Umbilical cord (tissue), 2 donors: ENCODE data around the gene LIPK. TPM values are rescaled to one million over a fixed set of nuclear protein-coding genes. Genes with fewer than 3 reads are reported as not detected.
"Not testable (repeated sequence)": the region's sequence is repeated elsewhere in the genome, so short reads cannot be mapped to it uniquely, and the experiment has no call there.

Experiments used
- DNase-seq: peaks from one replicate; pipeline ENCODE4 v3.0.0-alpha.2; 2015; ENCODE audit warnings: low spot score
- total RNA-seq: library from RNA; depleted of rRNA; stranded (reverse); fragments of >200 nt; gene quantifications from one replicate; pipeline ENCODE4 v1.2.3, GENCODE V29; 2014; ENCODE audit warnings: low replicate concordance; ENCODE audit not compliant: insufficient read depth

Gene LIPK
- total RNA-seq, 1 donor from 2014 or later: 4.8 TPM

DNA sequence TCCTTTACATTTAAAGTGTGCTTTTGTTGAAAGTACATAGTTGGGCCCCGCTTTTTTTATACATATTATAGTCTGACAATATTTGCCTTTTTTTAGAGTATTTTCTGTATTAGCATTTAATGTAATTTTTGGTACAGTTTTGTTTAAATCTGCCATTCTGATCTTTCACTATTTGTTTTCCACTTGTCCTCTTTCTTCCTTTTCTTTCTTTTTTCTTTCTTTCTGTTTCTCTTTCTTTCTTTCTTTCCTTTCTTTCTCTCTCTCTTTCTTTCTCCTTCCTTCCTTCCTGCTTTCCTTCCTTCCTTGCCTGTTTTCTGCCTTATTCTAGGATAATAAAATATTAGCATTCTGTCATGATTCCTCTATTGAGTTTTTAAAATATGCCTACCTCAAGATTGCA lies 9.5 kb downstream of the LIPK start:
- DNase-seq: no peak

DNA sequence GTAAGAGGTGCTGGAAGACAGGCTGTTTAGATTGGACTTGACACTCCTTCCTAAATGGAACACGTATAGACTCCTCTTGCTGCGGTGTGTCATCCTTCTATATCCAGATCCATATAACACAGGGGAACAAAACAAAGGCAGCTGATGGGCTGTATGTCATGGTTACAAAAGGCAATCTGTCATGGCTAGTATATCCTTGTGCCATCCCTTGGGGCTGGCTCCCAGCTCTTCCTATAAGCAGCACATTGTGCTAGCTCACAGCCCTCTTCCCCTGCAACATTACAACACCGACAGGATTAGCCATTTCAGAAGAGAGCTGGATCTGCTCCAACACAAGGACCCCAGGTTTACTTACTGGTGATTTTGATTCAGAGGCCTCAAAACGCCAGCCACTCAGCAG lies 15.3 kb downstream of the LIPK start:
- DNase-seq: no peak

DNA sequence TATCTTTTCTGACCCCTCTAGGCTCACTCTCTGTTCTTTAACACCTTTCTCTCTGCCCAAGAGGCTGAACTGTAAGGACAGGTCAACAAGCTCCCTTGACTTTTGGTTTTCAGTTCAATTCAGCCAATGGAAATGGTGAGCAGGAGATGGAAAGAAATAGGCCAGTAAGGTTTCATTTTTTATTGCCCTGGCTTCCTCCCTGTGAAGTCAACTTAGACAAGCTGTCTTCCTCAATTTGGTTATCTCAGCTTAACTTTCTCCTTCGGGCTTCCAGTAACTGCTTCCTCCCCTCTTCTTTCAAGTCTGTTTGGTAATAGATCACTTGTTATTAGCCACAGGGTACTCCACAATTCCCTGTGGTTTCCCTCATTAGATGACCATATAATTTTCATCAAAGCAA lies 19.7 kb downstream of the LIPK start:
- DNase-seq: no peak

- no peak for DNase-seq
Observed at GRCh38 chr10:88728107-88728763, 22.2 kb downstream of the LIPK start.

DNA sequence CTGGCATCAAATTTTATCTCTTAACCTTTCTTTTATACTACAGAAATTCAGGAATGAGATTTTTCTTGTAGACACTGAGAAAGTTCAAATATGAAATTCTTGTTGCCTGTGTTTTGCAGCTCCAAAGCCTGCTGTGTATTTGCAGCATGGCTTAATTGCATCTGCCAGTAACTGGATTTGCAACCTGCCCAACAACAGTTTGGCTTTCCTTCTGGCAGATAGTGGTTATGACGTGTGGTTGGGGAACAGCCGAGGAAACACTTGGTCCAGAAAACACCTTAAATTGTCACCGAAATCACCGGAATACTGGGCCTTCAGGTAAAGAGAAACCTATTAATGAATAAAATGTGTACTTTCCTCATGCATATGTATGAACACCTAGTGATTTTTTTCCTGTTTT lies 24.8 kb downstream of the LIPK start:
- DNase-seq: no peak

DNA sequence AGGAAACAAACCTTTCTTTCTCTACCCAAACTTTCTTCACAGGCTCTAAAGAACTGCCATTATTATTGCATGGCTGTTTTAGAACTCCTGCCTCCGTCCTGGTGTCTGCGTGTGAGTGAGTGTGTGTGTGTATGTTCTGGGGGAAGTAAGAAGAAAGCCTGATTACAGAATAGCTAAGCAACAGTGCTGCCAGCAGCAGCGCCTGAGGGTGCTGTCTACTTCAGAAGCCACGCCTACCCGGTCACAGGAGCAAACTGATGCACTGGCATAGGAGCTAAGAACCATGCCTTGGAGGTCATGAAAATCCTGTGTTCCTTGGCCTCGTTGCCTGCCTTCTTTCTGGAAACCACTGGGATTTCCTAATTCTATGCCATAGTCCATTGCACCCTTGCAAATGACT lies 25.2 kb downstream of the LIPK start:
- DNase-seq: no peak

DNA sequence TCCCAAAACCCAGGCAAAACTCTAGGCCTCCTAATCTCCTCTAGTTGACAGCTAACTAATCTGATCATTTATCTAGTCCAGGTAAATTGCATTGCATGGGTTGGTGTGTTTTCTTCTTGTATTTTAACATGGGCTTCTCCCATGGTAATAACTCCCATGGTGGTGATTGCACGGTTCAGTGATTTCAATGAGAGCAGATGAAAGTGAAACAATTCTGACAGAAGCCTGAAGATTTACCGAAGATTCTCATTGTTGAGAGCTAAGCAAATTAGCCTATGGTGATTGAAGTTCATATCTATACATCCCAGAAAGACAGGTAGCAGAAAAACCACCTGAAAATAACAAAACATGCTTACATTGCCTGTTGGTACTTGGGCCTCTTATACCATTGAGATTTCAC lies 27.2 kb downstream of the LIPK start:
- DNase-seq: no peak

DNA sequence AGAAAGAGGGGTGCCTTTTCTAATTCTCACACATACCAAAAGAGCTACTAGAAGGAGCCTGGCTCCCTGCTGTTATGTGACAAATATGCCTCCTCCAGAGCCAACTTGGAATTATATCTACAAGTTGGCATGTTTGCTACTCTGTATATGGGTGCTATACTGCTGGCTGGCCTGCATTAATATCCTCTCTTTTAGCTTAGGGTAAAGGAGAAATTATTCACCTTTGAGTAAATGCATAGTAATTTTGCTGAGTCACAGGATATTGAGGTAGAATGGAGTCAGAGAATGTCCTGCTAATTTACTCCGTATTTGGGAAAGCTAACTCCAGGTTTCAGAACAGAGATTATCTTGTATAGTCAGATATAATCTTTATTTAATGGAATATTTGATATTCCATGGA lies 29.6 kb downstream of the LIPK start:
- no peak for DNase-seq

DNA sequence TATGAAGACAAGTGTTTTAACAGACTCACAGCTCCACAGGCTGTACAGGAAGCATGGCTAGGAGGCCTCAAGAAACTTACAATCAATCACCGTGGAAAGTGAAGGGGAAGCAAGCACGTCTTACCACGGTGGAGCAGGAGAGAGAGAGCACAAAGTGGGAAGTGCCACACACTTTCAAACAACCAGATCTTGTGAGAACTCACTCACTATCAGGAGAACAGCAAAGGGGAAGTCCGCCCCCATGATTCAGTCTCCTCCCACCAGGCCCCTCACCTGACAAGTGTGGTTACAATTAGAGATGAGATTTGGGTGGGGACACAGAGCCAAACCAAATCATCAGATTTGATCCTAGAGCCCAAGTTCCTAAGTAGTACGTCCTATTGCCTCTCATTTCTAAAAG lies 35.9 kb downstream of the LIPK start:
- not testable (repeated sequence) for DNase-seq

GRCh38 chr10:88742448-88742847 lies 36.4 kb downstream of the LIPK start:
- no peak for DNase-seq

GRCh38 chr10:88744002-88744401 lies 38.0 kb downstream of the LIPK start:
- DNase-seq: no peak

- DNase-seq: no peak
Observed at GRCh38 chr10:88745633-88746032, 39.6 kb downstream of the LIPK start.

DNA sequence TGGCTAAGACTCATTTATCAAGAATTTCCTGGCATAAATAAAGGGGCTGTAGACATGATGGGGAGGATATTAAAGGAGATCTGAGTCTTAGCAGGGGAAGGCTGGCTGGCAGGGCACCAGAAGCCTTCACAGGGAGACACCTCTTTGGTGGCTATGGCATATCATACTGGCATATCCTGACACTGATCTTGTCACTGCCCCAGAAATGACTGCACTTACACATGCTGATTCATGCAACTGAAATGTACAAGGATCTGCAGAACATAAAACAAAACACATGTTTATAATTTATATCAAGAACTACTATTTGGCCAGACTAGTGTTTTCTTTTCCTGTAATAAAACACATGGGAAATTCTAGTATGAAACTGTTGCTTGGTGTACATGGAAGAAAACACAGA lies 48.2 kb downstream of the LIPK start:
- no peak for DNase-seq

- no peak for DNase-seq
Observed at GRCh38 chr10:88755753-88756152, 49.7 kb downstream of the LIPK start.

- DNase-seq: no peak
Observed at GRCh38 chr10:88756660-88757059, 50.6 kb downstream of the LIPK start.

DNA sequence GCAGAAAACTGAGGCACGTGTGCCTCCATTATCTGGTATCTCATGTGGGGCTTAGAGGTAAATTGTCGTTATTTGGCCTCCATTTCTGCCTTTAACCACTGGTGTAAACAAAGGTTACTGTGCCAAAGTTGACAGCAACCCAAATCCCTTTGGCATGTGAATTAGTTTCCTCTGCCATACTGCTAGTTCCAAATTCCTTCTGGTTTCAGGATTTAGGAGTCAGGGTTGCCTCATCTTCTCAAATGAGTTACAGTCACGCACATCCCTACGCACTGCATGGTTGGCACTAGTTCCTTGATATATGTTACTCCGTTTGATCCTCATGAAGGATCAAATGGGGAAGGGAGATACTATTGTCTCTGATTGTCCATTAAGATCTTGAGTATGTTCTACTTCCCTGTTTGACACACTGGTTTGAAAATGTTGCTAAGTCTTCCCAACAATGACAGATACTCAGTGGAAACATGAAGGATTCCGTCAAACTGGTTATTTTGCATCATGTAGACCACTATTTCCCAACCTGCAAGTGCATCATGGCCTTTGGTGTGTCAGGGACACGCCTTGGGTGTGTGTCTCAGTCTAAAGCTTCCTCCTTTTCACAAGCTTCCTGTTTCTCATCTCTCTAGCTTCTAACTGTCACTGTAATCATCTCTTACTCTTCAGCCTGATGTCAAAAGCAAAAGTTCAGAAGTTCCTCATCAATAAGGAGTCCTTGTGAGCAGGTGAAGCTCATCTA lies 53.5 kb downstream of the LIPK start, which contains the start of gene LIPN:
TSS of gene LIPN (plus strand) at position 655 of the 736 bp plus-strand sequence. CDS start 1,386 bp downstream, outside the sequence.
- no peak for DNase-seq

GRCh38 chr10:88762906-88763305 lies 56.9 kb downstream of the LIPK start:
- no peak for DNase-seq

DNA sequence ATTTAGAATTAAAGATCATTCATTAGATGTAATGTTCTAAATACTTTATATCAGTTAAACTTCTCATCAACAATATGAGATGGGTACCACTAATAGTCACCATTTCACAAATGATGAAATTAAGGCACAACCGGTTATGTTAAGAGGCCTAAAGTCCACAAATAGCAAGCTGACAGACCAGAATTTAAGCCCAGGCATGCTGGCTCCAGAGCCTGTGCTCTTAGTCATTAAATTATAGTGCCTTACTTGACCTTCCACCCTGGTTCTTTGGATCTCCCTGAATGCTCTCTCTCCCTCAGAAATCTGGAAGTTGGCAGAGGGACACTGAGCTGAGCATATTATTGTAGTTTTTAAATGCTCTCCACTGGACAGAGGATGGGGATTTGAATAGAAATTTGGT lies 57.4 kb downstream of the LIPK start:
- DNase-seq: no peak

DNA sequence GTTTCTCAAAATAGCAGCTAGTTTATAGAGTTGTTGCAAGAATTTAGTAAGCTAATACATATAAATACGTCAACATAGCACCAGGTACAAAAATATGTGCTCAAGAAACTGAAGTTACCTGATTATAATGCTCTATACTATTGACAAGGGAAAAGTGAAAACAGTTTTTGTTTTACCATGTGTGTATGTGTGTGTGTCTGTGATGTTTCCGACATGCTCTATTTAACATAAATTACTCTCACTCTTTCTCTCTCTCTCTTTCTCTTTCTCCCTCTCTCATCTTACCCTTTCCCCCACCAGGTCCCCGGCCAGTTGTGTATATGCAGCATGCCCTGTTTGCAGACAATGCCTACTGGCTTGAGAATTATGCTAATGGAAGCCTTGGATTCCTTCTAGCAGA lies 58.1 kb downstream of the LIPK start:
- no peak for DNase-seq

GRCh38 chr10:88765816-88766215 lies 59.8 kb downstream of the LIPK start:
- no peak for DNase-seq

DNA sequence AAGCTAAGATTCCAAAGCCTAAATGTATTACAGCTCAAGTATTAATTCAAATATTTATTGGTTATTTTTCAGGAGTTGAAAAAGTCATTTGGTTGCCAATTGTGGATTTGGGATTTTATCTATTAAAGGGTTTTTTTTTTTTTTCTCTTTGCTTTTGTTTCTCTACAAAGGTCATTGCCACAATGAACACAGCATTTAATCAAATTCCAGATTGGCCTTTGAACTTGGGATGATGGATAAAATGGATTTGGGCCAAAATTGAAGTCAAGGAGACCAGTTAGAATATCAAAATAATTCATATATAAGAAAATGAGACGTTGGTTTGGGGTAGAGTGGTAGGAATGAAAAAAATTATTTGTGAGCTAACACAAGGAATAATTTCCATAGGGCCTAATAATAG lies 63.3 kb downstream of the LIPK start:
- DNase-seq: no peak

DNA sequence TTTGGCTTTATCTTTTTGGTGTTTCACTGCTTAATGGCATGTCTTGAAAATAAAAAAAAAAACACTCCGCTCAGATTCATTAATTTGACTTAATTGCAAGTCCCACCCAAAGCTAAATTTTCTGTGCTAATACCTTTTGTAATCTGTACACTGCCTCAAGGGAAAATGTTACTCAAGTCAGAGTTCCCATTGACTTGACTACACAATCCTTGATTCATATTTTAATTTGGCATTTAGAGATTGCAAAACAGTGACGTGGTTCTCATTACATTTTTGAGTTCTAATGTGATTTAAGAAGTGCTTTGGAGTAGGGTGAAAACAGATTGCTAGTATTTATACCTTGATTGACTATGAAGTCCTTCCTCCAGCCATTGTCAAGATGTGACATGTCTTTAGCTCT lies 75.2 kb downstream of the LIPK start:
- DNase-seq: no peak

GRCh38 chr10:88782222-88782621 lies 76.2 kb downstream of the LIPK start:
- DNase-seq: no peak
